Measurements from ENCODE around the gene IRAG1.

Gene IRAG1

DNA sequence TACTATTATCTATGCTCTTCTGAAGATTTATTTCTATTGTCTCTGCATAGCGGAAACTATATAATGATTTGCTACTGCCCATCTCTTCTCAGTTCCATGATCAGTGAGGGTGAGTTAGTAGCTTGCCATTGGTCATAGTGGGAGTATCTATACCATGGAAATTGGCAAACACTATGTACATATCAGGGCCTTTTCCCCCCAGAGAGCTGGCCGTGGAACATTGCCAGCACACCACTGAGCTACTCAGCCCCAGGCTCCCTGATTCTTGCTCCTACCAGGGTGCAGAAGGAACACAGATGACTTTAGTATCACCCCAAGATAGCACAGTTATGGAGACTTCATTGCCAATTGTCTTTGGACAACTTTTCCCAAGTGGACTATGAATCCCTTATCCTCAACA, 33.2 kb downstream of the IRAG1 start:
- CTCF ChIA-PET: no interaction called here
- no peak overlapping the region for H3K4me3 ChIP-seq (ENCODE audit: low read depth, low read length)
- TF ChIP-seq MZF1 (tag by site-specific recombination; IDR thresholded peaks at IDR 0.05; ENCODE audit: borderline replicate concordance) (no peak), ZNF670 (tag by site-specific recombination; IDR thresholded peaks at IDR 0.05; ENCODE audit: low read depth) (no peak), ZXDB (tag by site-specific recombination; IDR thresholded peaks at IDR 0.05) (no peak), ZNF223 (tag by site-specific recombination; IDR thresholded peaks at IDR 0.05) (no peak), ZNF600 (tag by site-specific recombination; IDR thresholded peaks at IDR 0.05) (no peak), SP3 (tag by site-specific recombination; IDR thresholded peaks at IDR 0.05) (no peak), ZNF10 (tag by site-specific recombination; IDR thresholded peaks at IDR 0.05) (no peak), ZNF302 (tag by site-specific recombination; IDR thresholded peaks at IDR 0.05; ENCODE audit: low read depth) (no peak), ZNF140 (tag by site-specific recombination; IDR thresholded peaks at IDR 0.05) (no peak), ZNF747 (tag by site-specific recombination; IDR thresholded peaks at IDR 0.05) (no peak), ZNF677 (tag by site-specific recombination; IDR thresholded peaks at IDR 0.05) (no peak), MEIS1 (CRISPR knock-in tag; IDR thresholded peaks at IDR 0.05; ENCODE audit: borderline replicate concordance) (no peak), KLF10 (tag by site-specific recombination; IDR thresholded peaks at IDR 0.05) (no peak), ZNF707 (tag by site-specific recombination; IDR thresholded peaks at IDR 0.05) (no peak)
- TF ChIP-seq, protein P1, sequence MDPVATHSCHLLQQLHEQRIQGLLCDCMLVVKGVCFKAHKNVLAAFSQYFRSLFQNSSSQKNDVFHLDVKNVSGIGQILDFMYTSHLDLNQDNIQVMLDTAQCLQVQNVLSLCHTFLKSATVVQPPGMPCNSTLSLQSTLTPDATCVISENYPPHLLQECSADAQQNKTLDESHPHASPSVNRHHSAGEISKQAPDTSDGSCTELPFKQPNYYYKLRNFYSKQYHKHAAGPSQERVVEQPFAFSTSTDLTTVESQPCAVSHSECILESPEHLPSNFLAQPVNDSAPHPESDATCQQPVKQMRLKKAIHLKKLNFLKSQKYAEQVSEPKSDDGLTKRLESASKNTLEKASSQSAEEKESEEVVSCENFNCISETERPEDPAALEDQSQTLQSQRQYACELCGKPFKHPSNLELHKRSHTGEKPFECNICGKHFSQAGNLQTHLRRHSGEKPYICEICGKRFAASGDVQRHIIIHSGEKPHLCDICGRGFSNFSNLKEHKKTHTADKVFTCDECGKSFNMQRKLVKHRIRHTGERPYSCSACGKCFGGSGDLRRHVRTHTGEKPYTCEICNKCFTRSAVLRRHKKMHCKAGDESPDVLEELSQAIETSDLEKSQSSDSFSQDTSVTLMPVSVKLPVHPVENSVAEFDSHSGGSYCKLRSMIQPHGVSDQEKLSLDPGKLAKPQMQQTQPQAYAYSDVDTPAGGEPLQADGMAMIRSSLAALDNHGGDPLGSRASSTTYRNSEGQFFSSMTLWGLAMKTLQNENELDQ (tag by site-specific recombination; IDR thresholded peaks at IDR 0.05; ENCODE audit: low read depth): no peak
- TF ChIP-seq, protein P2, sequence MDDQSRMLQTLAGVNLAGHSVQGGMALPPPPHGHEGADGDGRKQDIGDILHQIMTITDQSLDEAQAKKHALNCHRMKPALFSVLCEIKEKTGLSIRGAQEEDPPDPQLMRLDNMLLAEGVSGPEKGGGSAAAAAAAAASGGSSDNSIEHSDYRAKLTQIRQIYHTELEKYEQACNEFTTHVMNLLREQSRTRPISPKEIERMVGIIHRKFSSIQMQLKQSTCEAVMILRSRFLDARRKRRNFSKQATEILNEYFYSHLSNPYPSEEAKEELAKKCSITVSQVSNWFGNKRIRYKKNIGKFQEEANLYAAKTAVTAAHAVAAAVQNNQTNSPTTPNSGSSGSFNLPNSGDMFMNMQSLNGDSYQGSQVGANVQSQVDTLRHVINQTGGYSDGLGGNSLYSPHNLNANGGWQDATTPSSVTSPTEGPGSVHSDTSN (CRISPR knock-in tag; IDR thresholded peaks at IDR 0.05): no peak
- TF ChIP-seq, protein P3, sequence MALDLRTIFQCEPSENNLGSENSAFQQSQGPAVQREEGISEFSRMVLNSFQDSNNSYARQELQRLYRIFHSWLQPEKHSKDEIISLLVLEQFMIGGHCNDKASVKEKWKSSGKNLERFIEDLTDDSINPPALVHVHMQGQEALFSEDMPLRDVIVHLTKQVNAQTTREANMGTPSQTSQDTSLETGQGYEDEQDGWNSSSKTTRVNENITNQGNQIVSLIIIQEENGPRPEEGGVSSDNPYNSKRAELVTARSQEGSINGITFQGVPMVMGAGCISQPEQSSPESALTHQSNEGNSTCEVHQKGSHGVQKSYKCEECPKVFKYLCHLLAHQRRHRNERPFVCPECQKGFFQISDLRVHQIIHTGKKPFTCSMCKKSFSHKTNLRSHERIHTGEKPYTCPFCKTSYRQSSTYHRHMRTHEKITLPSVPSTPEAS (tag by site-specific recombination; IDR thresholded peaks at IDR 0.05): no peak
- TF ChIP-seq, protein P4, sequence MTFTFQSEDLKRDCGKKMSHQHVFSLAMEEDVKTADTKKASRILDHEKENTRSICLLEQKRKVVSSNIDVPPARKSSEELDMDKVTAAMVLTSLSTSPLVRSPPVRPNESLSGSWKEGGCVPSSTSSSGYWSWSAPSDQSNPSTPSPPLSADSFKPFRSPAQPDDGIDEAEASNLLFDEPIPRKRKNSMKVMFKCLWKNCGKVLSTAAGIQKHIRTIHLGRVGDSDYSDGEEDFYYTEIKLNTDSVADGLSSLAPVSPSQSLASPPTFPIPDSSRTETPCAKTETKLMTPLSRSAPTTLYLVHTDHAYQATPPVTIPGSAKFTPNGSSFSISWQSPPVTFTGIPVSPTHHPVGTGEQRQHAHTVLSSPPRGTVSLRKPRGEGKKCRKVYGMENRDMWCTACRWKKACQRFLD (tag by site-specific recombination; IDR thresholded peaks at IDR 0.05): no peak
- H3K9me3 ChIP-seq (ENCODE audit: control insufficient read depth, insufficient read depth, low read depth, low read length): no peaks in the 10 kb centered on the region
- POLR2A ChIA-PET: no interaction called here
- no peaks in the 10 kb centered on the region for H3K36me3 ChIP-seq (ENCODE audit: control insufficient read depth in 2 of 2, insufficient read depth in 1 of 2, low read length in 2 of 2)
- no peak overlapping the region for H3K27ac ChIP-seq (ENCODE audit: extremely low read depth, low read depth, low read length)
- H3K4me1 ChIP-seq (ENCODE audit: control insufficient read depth, insufficient read depth, low read length): no peaks in the 10 kb centered on the region

DNA sequence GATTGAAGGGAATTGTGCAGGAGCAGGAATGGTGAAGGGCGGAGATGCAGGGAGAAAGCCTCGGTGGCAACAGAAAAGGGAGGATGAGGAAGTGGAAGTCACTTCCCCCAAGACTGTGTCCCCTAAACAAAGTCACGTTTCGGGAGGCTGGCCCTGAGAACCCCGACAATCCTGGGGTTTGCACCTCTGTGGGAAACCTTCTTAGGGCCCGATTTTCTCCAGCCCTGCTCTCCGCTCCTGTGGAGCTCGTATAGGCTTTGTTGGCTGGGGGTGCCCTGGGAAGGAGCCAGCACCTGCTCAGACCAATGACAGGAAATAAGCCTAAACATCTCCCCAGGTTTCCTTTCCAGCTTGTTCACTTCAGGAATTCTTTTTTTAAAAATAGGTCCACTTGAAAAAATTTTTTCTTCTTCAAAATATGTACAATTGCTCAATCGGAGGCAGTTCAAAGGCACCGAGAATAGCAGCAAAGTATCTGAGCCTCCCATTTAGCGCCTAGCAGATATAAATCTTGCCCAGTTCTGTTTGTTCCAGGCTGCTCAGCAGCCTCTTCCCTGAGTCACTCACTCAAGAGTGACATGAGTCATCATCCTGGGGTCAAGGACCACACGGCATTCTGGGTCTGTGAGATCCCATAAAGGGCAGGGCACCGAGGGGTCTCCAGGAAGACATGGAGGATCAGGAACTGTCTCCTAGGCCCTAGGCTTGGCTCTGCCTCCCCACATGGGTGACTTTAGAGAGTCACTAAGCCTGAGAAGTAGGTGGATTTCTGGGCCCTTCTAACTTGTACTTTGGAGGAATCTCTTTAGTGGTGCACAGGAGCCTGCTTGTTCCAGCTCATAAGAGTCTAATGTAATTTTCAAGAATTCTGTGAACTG, 34.0 kb downstream of the IRAG1 start:
- ChIA-PET CTCF (no interaction called here), POLR2A (no interaction called here)
- no peaks in the 10 kb centered on the region for H3K9me3 ChIP-seq (ENCODE audit: control insufficient read depth, insufficient read depth, low read depth, low read length)
- H3K4me3 ChIP-seq (ENCODE audit: low read depth, low read length): no peak overlapping the region
- H3K27ac ChIP-seq (ENCODE audit: extremely low read depth, low read depth, low read length): no peak overlapping the region
- H3K4me1 ChIP-seq (ENCODE audit: control insufficient read depth, insufficient read depth, low read length): no peaks in the 10 kb centered on the region
- no peaks in the 10 kb centered on the region for H3K36me3 ChIP-seq (ENCODE audit: control insufficient read depth in 2 of 2, insufficient read depth in 1 of 2, low read length in 2 of 2)
- TF ChIP-seq ZBTB11 (tag by site-specific recombination; conservative IDR thresholded peaks at IDR 0.05; ENCODE audit: low read depth): peak; percentile 38; the same call in 1 of the 2 replicates
- 0 out of 2 replicates have a peak, but pooled peaks have one; percentile 10 for TF ChIP-seq ZNF366 (tag by site-specific recombination; conservative IDR thresholded peaks at IDR 0.05)
- peak; percentile 22; the same call in 1 of the 2 replicates for TF ChIP-seq ZNF623 (tag by site-specific recombination; IDR thresholded peaks at IDR 0.05)
- TF ChIP-seq SP7 (tag by site-specific recombination; IDR thresholded peaks at IDR 0.05): peak; percentile 34; the same call in 1 of the 2 replicates
- no peak for TF ChIP-seq AEBP2 (tag by site-specific recombination; IDR thresholded peaks at IDR 0.05; ENCODE audit: borderline replicate concordance)
